K562 (cell line): Measurements from ENCODE around the gene ZCWPW1. TPM values are rescaled to one million over a fixed set of nuclear protein-coding genes. Genes with fewer than 3 reads are reported as not detected.

Source experiments
- ATAC-seq: fragments of 200-7000 bp; cut with Tn5 transposase; 3 replicates; pipeline ENCODE4 v1.9.1; 2020; ENCODE audit warnings: moderate library complexity
- BruUV-seq: library from RNA; stranded (reverse); fragments of 400-500 nt; replicated peaks from 2 replicates; lab custom pipeline; 2021; lab: Mats Ljungman, UMichigan
- CTCF ChIA-PET: fragments of 300-600 bp; formaldehyde crosslinking; extraction: SDS; loops from one replicate; lab custom pipeline; 2021; ENCODE audit warnings: low intra/inter-chr PET ratio; lab: Yijun Ruan, JAX
- POLR2A ChIA-PET: fragments of 300-600, 350-650 bp; sonication (Branson Sonifier 250); formaldehyde crosslinking; extraction: SDS; loops from one replicate; lab custom pipeline; 2021; ENCODE audit warnings: antibody characterized with exemption, inconsistent platforms; lab: Yijun Ruan, JAX
- DNase-seq, 4 experiments: peaks; one replicate each; pipeline versions ENCODE4 v3.0.0 to v3.0.0-alpha.2; 2011 to 2018; ENCODE audit warnings: low spot score in 3 of 4, mixed read lengths in 3 of 4; ENCODE audit errors: extremely low read depth in 1 of 4
- FAIRE-seq: peaks from 2 replicates; lab custom pipeline; 2011; peaks lifted over from hg19 to GRCh38; lab: Jason Lieb, UNC
- H2AFZ ChIP-seq: 2 replicates; pipeline ENCODE4 v1.6.0; 2011; ENCODE audit warnings: low read depth, low read length, control low read depth, inconsistent platforms
- H3K27ac ChIP-seq: fragments of 200-600 bp; 3 replicates; pipeline ENCODE4 v1.8.0; 2011; ENCODE audit warnings: low read depth, mild to moderate bottlenecking, control low read depth, inconsistent platforms, low read length, moderate library complexity, mixed read lengths; ENCODE audit errors: extremely low read depth
- H3K27me3 ChIP-seq, 2 experiments: fragments of 300-600 bp in 1 of 2; 2 replicates in 1 of 2; 3 replicates in 1 of 2; pipeline versions ENCODE4 v1.6.0 to v1.8.0; 2011; ENCODE audit warnings: inconsistent platforms in 2 of 2, low read length in 2 of 2, mild to moderate bottlenecking in 1 of 2, mixed read lengths in 1 of 2, moderate library complexity in 1 of 2; ENCODE audit not compliant: control insufficient read depth in 2 of 2, insufficient read depth in 2 of 2
- H3K36me3 ChIP-seq: fragments of 300-600 bp; 3 replicates; pipeline ENCODE4 v1.8.0; 2011; ENCODE audit warnings: mild to moderate bottlenecking, low read length, inconsistent platforms; ENCODE audit not compliant: control insufficient read depth, insufficient read depth
- H3K4me1 ChIP-seq, 2 experiments: fragments of 200-600 bp in 1 of 2; replicated peaks in 1 of 2; 2 replicates in 1 of 2; 3 replicates in 1 of 2; pipeline versions ENCODE4 v1.5.1 to v1.8.0; 2011; ENCODE audit warnings: inconsistent platforms in 2 of 2, low read length in 2 of 2, mild to moderate bottlenecking in 1 of 2, mixed read lengths in 1 of 2, moderate library complexity in 1 of 2; ENCODE audit not compliant: control insufficient read depth in 2 of 2, insufficient read depth in 2 of 2
- H3K4me2 ChIP-seq: 2 replicates; pipeline ENCODE4 v1.6.1; 2011; ENCODE audit warnings: low read length, control low read depth, inconsistent platforms, mixed read lengths; ENCODE audit not compliant: insufficient read depth
- H3K4me3 ChIP-seq: fragments of 200-600 bp; sonication (generic), shearing (Covaris generic); 2 replicates; pipeline ENCODE4 v1.5.1; 2016; ENCODE audit warnings: control low read depth, inconsistent platforms
- H3K79me2 ChIP-seq: fragments of 200-600 bp; 3 replicates; pipeline ENCODE4 v1.8.0; 2011; ENCODE audit warnings: low read length, inconsistent platforms; ENCODE audit not compliant: control insufficient read depth, insufficient read depth
- H3K9ac ChIP-seq, 2 experiments: 2 replicates each; pipeline versions ENCODE4 v1.6.0 to v1.6.1; 2011; ENCODE audit warnings: low read depth in 2 of 2, low read length in 2 of 2, control low read depth in 1 of 2, inconsistent platforms in 1 of 2, mild to moderate bottlenecking in 1 of 2, mixed read lengths in 1 of 2; ENCODE audit not compliant: insufficient read depth in 1 of 2
- H3K9me1 ChIP-seq: one replicate; pipeline ENCODE4 v1.6.0; 2011; ENCODE audit warnings: inconsistent platforms, mild to moderate bottlenecking, low read length, moderate library complexity; ENCODE audit not compliant: control insufficient read depth, insufficient read depth
- H3K9me3 ChIP-seq: replicated peaks from 2 replicates; pipeline ENCODE4 v1.5.1; 2011; ENCODE audit warnings: low read depth, low read length, inconsistent platforms; ENCODE audit not compliant: control insufficient read depth, insufficient read depth
- H4K20me1 ChIP-seq: replicated peaks from 2 replicates; pipeline ENCODE4 v1.6.1; 2011; ENCODE audit warnings: low read length, inconsistent platforms, mixed read lengths; ENCODE audit not compliant: control insufficient read depth, insufficient read depth
- OTX1 ChIP-seq: fragments of 450-650 bp; formaldehyde crosslinking; IDR thresholded peaks from 2 replicates; pipeline ENCODE4 v1.4.0; 2022; ENCODE audit warnings: mild to moderate bottlenecking
- SLC30A9 ChIP-seq: fragments of 250-450 bp; sonication (Bioruptor Pico); IDR thresholded peaks from 2 replicates; pipeline ENCODE4 v1.8.0; 2022; ENCODE audit warnings: mild to moderate bottlenecking, moderate library complexity
- ZNF165 ChIP-seq: fragments of 250-450 bp; sonication (Bioruptor Pico); IDR thresholded peaks from 2 replicates; pipeline ENCODE4 v1.4.0; 2020; ENCODE audit warnings: borderline replicate concordance
- ZNF507 ChIP-seq: conservative IDR thresholded peaks from 2 replicates; pipeline ENCODE4 v1.6.1; 2017; ENCODE audit warnings: missing genetic modification characterization, missing compliant biosample characterization
- WGBS: fragments of 100-300 bp; shearing (Covaris generic); methylation state at CpG from one replicate; pipeline ENCODE4 v1.1.6; 2016; ENCODE audit warnings: low coverage, mixed read lengths; ENCODE audit not compliant: insufficient coverage; ENCODE audit errors: missing lambda C conversion rate; 5-methylcytosine and 5-hydroxymethylcytosine counted together
- in situ Hi-C: fragments of 300-500 bp; cut with MboI; formaldehyde crosslinking; loops from 4 replicates; pipeline ENCODE4 v1.15.0; 2018; ENCODE audit warnings: inconsistent platforms, mixed read lengths
- intact Hi-C: fragments of 100-400 bp; cut with micrococcal nuclease; formaldehyde crosslinking; loops from 2 replicates; pipeline ENCODE4 v1.14.2; 2022
- polyA plus RNA-seq, 8 experiments: library from polyadenylated mRNA; depleted of rRNA in 4 of 8; stranded (reverse) in 5 of 8; unstranded in 3 of 8; fragments of >200 nt; fragmentation: Nextera tagmentation in 2 of 8; fragmentation: Illumina TruSeq in 1 of 8; extraction: Ambion mirVana in 2 of 8; extraction: Trizol in 1 of 8; gene quantifications; 2 replicates each; pipeline versions ENCODE4 v1.2.1 to v1.2.3, GENCODE V29; 2011 to 2014; ENCODE audit warnings: inconsistent platforms in 1 of 8, missing spikeins in 1 of 8
- total RNA-seq, 7 experiments: library from RNA; depleted of rRNA in 6 of 7; stranded (reverse); fragments of >200 nt in 6 of 7; fragmentation: Illumina TruSeq in 2 of 7; extraction: Trizol in 2 of 7; gene quantifications; 2 replicates each; pipeline versions ENCODE4 v1.2.1 to v1.2.3, GENCODE V29; 2011 to 2021; ENCODE audit warnings: low replicate concordance in 1 of 7
- TF ChIP-seq, protein P1 (sequence below): fragments of 450-650 bp; IDR thresholded peaks from 2 replicates; pipeline ENCODE4 v1.6.1; 2016
- TF ChIP-seq, protein P2 (sequence below): fragments of 450-650 bp; IDR thresholded peaks from 2 replicates; pipeline ENCODE4 v1.6.1; 2016; ENCODE audit warnings: low read depth
- TF ChIP-seq, protein P3 (sequence below): IDR thresholded peaks from 3 replicates; pipeline ENCODE4 v1.6.1; 2011; ENCODE audit warnings: borderline replicate concordance, mild to moderate bottlenecking; ENCODE audit not compliant: insufficient read length, insufficient read depth

Gene ZCWPW1
- total and polyA plus RNA-seq, 9 of the 15 experiments (the other 6 are each of a cell fraction or from before 2014, with no cell fraction given): 0.18 to 1.7 (median 1.2) TPM

DNA sequence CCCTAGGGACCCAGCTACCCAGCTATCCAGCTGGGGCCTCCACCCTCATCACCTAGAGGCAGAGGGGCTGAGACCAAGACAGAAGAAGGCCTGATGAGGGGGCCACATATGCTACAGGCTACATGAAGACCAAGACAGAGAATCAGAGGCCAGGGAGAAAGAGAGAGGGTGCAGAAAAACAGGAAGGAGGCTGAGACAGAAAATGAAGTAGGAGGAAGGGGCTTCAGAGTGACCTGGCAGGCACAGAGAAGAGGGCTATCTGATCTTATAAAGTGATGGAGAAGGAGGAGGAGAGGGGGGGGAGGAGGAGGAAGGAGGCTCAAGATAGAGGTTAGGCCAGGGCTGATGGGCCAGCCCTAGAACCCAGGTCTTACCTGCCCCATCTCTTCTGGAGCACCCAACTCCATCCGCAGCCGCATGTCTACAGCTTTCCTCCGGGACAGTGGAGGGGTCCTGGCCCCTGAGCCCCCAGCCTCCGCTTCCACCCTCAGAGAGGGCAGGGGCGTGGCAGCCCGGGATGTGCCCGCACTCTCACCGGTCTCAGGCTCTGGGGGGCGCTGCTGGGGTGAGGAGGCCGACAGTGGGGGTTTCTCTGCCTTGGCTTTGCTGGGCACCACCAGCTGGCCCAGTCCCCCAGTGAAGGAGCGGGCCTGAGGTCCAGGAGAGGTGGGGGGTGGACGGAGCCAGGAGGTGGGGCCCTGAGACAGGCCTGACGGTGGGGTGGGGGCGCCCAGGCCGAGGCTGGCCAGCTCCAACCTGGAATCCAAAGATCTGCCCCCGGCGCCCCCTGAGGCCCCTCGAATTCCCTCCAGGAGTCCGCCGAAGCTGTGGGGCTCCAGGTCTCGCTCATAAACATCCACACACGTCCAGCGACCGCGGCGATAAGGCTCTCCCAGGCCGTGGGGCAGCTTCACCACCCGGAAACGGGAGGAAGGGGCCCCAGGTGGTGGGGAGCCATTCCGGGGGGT is 48.7 kb upstream of the ZCWPW1 start:
- Histone ChIP-seq H3K4me2 (peak overlapping the region; percentile 86), H3K36me3 (peaks cover 44% of the 10 kb centered on the region), H3K79me2 (peaks cover 58% of the 10 kb centered on the region), H3K9me3 (no peaks in the 10 kb centered on the region), H2AFZ (no peak overlapping the region), H3K27ac (peak overlapping the region; percentile 82), H3K4me1 (peaks cover 44 to 77% of the 10 kb centered on the region in 2 experiments), H4K20me1 (peaks cover 19% of the 10 kb centered on the region; the same call in 1 of the 2 replicates), H3K4me3 (peak overlapping the region; percentile 86), H3K9ac (peak overlapping the region; percentile 76 to 94; a peak in 3 of 4 replicates), H3K9me1 (peaks cover 6% of the 10 kb centered on the region), H3K27me3 (no peaks in the 10 kb centered on the region)
- intact Hi-C loops: no loop called here
- ChIA-PET CTCF (interaction anchor here (0.6 to 1.0 kb wide), 3 partner anchors 8 to 213 kb away, joined by 3 to 4 read pairs (median 3); no protein-coding TSS in a partner anchor), POLR2A (interaction anchor here (0.6 to 1.6 kb wide), 3 partner anchors 16 to 96 kb away, joined by 3 to 10 read pairs (median 4); partner anchors contain the start of genes MEPCE, SAP25 and ZCWPW1)
- FAIRE-seq (no peak), ATAC-seq (peak; percentile 14), DNase-seq (peak in 3 of 4 experiments; percentile 55 to 65 (median 65))
- BruUV-seq: TSS peak; percentile 17
- in situ Hi-C loops: no loop called here
- 5% methylated on average over 28 of the region's 30 CpGs for WGBS
- TF ChIP-seq ZNF165 (CRISPR knock-in tag): no peak
- TF ChIP-seq SLC30A9: no peak
- TF ChIP-seq, protein P1, sequence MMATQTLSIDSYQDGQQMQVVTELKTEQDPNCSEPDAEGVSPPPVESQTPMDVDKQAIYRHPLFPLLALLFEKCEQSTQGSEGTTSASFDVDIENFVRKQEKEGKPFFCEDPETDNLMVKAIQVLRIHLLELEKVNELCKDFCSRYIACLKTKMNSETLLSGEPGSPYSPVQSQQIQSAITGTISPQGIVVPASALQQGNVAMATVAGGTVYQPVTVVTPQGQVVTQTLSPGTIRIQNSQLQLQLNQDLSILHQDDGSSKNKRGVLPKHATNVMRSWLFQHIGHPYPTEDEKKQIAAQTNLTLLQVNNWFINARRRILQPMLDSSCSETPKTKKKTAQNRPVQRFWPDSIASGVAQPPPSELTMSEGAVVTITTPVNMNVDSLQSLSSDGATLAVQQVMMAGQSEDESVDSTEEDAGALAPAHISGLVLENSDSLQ: no peak
- TF ChIP-seq, protein P2, sequence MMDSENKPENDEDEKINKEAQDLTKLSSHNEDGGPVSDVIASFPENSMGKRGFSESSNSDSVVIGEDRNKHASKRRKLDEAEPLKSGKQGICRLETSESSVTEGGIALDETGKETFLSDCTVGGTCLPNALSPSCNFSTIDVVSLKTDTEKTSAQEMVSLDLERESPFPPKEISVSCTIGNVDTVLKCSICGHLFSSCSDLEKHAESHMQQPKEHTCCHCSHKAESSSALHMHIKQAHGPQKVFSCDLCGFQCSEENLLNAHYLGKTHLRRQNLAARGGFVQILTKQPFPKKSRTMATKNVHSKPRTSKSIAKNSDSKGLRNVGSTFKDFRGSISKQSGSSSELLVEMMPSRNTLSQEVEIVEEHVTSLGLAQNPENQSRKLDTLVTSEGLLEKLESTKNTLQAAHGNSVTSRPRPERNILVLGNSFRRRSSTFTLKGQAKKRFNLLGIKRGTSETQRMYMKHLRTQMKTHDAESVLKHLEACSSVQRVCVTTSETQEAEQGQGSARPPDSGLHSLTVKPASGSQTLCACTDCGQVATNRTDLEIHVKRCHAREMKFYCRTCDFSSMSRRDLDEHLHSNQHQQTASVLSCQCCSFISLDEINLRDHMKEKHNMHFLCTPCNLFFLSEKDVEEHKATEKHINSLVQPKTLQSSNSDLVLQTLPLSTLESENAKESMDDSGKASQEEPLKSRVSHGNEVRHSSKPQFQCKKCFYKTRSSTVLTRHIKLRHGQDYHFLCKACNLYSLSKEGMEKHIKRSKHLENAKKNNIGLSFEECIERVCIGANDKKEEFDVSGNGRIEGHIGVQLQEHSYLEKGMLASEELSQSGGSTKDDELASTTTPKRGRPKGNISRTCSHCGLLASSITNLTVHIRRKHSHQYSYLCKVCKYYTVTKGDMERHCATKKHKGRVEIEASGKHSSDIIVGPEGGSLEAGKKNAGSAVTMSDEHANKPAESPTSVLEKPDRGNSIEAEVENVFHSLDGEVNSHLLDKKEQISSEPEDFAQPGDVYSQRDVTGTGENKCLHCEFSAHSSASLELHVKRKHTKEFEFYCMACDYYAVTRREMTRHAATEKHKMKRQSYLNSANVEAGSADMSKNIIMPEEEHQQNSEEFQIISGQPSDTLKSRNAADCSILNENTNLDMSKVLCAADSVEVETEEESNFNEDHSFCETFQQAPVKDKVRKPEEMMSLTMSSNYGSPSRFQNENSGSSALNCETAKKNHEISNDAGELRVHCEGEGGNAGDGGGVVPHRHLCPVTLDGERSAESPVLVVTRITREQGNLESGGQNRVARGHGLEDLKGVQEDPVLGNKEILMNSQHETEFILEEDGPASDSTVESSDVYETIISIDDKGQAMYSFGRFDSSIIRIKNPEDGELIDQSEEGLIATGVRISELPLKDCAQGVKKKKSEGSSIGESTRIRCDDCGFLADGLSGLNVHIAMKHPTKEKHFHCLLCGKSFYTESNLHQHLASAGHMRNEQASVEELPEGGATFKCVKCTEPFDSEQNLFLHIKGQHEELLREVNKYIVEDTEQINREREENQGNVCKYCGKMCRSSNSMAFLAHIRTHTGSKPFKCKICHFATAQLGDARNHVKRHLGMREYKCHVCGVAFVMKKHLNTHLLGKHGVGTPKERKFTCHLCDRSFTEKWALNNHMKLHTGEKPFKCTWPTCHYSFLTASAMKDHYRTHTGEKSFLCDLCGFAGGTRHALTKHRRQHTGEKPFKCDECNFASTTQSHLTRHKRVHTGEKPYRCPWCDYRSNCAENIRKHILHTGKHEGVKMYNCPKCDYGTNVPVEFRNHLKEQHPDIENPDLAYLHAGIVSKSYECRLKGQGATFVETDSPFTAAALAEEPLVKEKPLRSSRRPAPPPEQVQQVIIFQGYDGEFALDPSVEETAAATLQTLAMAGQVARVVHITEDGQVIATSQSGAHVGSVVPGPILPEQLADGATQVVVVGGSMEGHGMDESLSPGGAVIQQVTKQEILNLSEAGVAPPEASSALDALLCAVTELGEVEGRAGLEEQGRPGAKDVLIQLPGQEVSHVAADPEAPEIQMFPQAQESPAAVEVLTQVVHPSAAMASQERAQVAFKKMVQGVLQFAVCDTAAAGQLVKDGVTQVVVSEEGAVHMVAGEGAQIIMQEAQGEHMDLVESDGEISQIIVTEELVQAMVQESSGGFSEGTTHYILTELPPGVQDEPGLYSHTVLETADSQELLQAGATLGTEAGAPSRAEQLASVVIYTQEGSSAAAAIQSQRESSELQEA: no peak
- TF ChIP-seq, protein P3, sequence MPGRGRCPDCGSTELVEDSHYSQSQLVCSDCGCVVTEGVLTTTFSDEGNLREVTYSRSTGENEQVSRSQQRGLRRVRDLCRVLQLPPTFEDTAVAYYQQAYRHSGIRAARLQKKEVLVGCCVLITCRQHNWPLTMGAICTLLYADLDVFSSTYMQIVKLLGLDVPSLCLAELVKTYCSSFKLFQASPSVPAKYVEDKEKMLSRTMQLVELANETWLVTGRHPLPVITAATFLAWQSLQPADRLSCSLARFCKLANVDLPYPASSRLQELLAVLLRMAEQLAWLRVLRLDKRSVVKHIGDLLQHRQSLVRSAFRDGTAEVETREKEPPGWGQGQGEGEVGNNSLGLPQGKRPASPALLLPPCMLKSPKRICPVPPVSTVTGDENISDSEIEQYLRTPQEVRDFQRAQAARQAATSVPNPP: no peak
- TF ChIP-seq OTX1: peak; percentile 81; the same call in 1 of the 2 replicates
- TF ChIP-seq ZNF507 (tag): no peak
